Measurements from ENCODE around the gene CC2D2A. TPM values are rescaled to one million over a fixed set of nuclear protein-coding genes. Genes with fewer than 3 reads are reported as not detected.

CC2D2A gene
- total and polyA plus RNA-seq, 8 donors: 1.9 to 7.7 (median 3.9) TPM

DNA sequence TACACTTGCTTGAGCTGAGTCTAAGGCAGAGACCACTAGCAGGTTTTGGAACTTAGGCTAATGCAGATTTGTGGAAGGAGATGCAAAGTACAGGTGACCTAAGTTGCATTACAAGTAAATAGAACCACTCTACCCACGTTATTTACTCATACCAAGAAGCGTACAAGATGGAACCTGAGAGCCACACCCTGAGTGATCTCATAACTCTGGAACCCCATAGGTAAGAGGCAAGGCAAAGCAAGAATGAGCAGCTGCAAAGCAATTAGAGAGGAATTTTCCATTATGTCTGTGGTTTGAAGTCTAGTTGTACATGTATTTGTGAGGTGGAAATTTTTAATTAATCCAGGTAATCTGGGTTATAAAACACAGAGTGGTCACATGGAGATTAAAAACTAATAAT is 55.4 kb downstream of the CC2D2A start:
- no peak overlapping the region for H3K27ac ChIP-seq
- H3K4me3 ChIP-seq: no peak overlapping the region
- no peaks in the 10 kb centered on the region for H3K9me3 ChIP-seq
- ATAC-seq (no peak), FAIRE-seq (no peak), DNase-seq (no peak)
- intact Hi-C loops (cut with DNase I): no loop called here
- peaks cover 0 to 7% (median 4%) of the 10 kb centered on the region in 3 donors for H3K4me1 ChIP-seq
- TF ChIP-seq, protein P1, sequence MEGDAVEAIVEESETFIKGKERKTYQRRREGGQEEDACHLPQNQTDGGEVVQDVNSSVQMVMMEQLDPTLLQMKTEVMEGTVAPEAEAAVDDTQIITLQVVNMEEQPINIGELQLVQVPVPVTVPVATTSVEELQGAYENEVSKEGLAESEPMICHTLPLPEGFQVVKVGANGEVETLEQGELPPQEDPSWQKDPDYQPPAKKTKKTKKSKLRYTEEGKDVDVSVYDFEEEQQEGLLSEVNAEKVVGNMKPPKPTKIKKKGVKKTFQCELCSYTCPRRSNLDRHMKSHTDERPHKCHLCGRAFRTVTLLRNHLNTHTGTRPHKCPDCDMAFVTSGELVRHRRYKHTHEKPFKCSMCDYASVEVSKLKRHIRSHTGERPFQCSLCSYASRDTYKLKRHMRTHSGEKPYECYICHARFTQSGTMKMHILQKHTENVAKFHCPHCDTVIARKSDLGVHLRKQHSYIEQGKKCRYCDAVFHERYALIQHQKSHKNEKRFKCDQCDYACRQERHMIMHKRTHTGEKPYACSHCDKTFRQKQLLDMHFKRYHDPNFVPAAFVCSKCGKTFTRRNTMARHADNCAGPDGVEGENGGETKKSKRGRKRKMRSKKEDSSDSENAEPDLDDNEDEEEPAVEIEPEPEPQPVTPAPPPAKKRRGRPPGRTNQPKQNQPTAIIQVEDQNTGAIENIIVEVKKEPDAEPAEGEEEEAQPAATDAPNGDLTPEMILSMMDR (IDR thresholded peaks at IDR 0.05): no peak
- H3K27me3 ChIP-seq: no peaks in the 10 kb centered on the region
- no peaks in the 10 kb centered on the region for H3K36me3 ChIP-seq
- 89 to 97% methylated on average over 2 of the region's 2 CpGs for WGBS, 2 donors

DNA sequence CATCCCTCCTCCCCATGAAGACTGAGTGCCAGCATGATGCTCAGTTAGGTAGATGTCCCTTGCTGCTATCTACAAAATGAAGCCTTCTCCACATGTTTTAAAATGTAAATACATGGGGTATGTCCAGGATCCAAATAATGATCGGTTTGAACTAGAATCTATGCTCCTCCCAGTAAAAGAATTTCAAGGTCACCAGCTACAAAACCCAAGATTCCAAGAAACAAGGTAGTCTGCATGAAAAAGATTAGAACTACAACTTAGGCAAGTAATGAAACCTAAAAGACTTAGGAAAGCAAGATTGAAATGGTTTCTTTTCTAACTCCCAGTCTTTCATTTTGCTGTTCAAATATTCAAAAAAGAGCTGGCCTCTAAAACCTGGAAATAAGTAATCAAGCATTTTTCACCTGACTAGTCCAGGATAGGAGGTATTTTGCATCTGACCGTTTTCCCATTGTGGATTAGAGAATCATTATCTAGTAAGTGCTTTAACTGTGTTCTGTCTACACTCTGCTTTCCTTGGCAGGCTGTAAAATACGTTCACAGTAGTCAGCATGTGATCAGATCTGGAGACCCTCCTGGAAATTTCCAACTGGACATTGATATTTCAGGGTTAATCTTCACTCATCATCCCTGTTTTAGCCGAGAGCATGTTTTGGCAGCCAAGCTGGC is 57.4 kb downstream of the CC2D2A start:
- WGBS, 2 donors: 14 to 18% methylated on average over 4 of the region's 4 CpGs
- TF ChIP-seq, protein P1 (IDR thresholded peaks at IDR 0.05): no peak
- ATAC-seq (peak in 3 of 4 donors; percentile 23 to 67 (median 42)), DNase-seq (no peak), FAIRE-seq (no peak)
- H3K4me3 ChIP-seq: no peak overlapping the region
- no peaks in the 10 kb centered on the region for H3K9me3 ChIP-seq
- peaks cover 0 to 7% (median 4%) of the 10 kb centered on the region in 3 donors for H3K4me1 ChIP-seq
- H3K36me3 ChIP-seq: no peaks in the 10 kb centered on the region
- no peak overlapping the region for H3K27ac ChIP-seq
- intact Hi-C loops (cut with DNase I): no loop called here
- no peaks in the 10 kb centered on the region for H3K27me3 ChIP-seq

DNA sequence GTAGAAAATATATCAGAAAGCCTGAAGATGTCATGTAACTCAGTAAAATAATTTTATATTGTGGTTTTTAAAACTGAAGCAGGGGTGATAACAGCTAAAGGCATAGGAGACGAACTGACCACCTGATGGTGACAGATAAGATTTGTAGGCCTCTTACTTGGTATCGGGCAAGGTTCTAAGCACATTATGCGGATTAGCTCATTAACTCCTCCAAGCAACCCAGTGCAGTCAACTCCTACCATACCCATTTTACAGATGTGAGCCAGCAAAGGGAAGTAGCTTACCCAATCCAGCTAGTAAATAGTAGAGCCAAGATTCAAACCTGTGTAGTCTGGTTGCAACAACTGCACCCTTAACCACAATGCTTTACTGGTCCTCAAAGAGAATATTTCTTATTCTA is 62.1 kb downstream of the CC2D2A start:
- Histone ChIP-seq H3K4me3 (no peak overlapping the region), H3K27me3 (no peaks in the 10 kb centered on the region), H3K27ac (no peak overlapping the region), H3K9me3 (no peaks in the 10 kb centered on the region), H3K4me1 (peaks cover 0 to 5% (median 2%) of the 10 kb centered on the region in 3 donors), H3K36me3 (no peaks in the 10 kb centered on the region)
- intact Hi-C loops (cut with DNase I): no loop called here
- DNase-seq: no peak
- no peak for ATAC-seq
- 95 to 96% methylated on average over 3 of the region's 3 CpGs for WGBS, 2 donors
- FAIRE-seq: no peak
- TF ChIP-seq, protein P1 (IDR thresholded peaks at IDR 0.05): no peak

DNA sequence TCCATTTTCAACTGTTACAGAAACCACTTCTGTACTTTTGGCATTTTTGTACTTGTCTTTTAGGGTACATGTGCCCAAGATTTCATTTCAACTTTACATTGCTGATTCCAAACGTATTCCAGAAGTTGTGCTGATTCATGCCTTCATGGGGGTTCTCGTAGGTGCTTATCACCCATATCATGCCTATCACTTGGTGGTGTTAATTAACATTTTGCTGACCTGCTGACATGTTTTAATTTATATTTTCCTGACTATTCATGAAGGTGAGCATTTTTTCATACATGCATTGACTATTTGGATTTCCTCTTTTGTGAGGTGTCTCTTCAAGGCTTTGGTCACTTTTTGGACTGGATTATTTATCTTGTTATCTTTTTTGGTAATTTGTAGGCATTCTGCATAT is 64.1 kb downstream of the CC2D2A start:
- FAIRE-seq (no peak), ATAC-seq (no peak), DNase-seq (no peak)
- intact Hi-C loops (cut with DNase I): no loop called here
- Histone ChIP-seq H3K4me1 (no peaks in the 10 kb centered on the region), H3K9me3 (no peaks in the 10 kb centered on the region), H3K27ac (no peak overlapping the region), H3K4me3 (no peak overlapping the region), H3K36me3 (no peaks in the 10 kb centered on the region), H3K27me3 (no peaks in the 10 kb centered on the region)
- 70 to 75% methylated on average over 2 of the region's 2 CpGs for WGBS, 2 donors
- TF ChIP-seq, protein P1 (IDR thresholded peaks at IDR 0.05): no peak

DNA sequence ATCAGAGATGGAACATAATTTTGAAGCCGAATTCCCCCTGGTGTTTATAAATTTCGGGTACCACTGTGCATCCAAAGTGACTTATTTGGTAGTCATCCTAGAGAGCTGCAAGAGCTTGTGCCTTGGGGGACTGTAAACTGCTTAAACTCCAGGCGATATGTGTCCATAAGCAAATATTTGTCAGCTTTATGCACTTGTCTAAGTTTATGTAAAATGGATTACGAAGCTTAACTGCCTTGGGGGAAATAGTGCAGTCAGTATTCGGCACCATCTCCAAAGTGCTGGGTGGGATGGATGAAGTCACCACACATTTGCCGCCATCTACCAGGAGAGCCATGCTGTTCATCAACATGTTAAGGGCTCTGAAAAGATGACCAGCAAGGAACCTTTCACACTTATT is 65.9 kb downstream of the CC2D2A start:
- Histone ChIP-seq H3K9me3 (no peaks in the 10 kb centered on the region), H3K4me3 (no peak overlapping the region), H3K27me3 (no peaks in the 10 kb centered on the region), H3K4me1 (no peaks in the 10 kb centered on the region), H3K36me3 (no peaks in the 10 kb centered on the region), H3K27ac (no peak overlapping the region)
- TF ChIP-seq, protein P1 (IDR thresholded peaks at IDR 0.05): no peak
- FAIRE-seq: no peak
- intact Hi-C loops (cut with DNase I): no loop called here
- no peak for DNase-seq
- WGBS, 2 donors: 89 to 93% methylated on average over 6 of the region's 6 CpGs
- no peak for ATAC-seq

All from pancreas (tissue), 10 donors.